ENCODE data around the gene ELP4. TPM values are rescaled to one million over a fixed set of nuclear protein-coding genes. Genes with fewer than 3 reads are reported as not detected.

The ELP4 gene
- total and polyA plus RNA-seq, 2 experiments from 2014 or later = 28.2 to 38.3 TPM

- Mint-ChIP-seq H3K9me3 (no peaks in the 10 kb centered on the region), H3K36me3 (ENCODE audit: low read depth) (peaks cover 7% of the 10 kb centered on the region; the same call in 2 of the 3 replicates), H3K27me3 (ENCODE audit: insufficient read depth, low read depth, poor library complexity) (peaks cover 1% of the 10 kb centered on the region), H3K4me1 (no peaks in the 10 kb centered on the region), H3K4me3 (no peak overlapping the region), H3K27ac (no peak overlapping the region)
- H3K27me3 ChIP-seq (ENCODE audit: insufficient read depth) = no peaks in the 10 kb centered on the region
- H2AFZ ChIP-seq = no peak overlapping the region
- H3K79me2 ChIP-seq (replicated peaks; ENCODE audit: insufficient read depth) = no peaks in the 10 kb centered on the region
- H3K4me2 ChIP-seq = no peak overlapping the region
- TF ChIP-seq CREB1 (CRISPR knock-in tag; IDR thresholded peaks at IDR 0.05; ENCODE audit: low read depth) = no peak
- no peak for TF ChIP-seq NANOG (IDR thresholded peaks at IDR 0.05; ENCODE audit: borderline replicate concordance)
- TF ChIP-seq, protein P1, sequence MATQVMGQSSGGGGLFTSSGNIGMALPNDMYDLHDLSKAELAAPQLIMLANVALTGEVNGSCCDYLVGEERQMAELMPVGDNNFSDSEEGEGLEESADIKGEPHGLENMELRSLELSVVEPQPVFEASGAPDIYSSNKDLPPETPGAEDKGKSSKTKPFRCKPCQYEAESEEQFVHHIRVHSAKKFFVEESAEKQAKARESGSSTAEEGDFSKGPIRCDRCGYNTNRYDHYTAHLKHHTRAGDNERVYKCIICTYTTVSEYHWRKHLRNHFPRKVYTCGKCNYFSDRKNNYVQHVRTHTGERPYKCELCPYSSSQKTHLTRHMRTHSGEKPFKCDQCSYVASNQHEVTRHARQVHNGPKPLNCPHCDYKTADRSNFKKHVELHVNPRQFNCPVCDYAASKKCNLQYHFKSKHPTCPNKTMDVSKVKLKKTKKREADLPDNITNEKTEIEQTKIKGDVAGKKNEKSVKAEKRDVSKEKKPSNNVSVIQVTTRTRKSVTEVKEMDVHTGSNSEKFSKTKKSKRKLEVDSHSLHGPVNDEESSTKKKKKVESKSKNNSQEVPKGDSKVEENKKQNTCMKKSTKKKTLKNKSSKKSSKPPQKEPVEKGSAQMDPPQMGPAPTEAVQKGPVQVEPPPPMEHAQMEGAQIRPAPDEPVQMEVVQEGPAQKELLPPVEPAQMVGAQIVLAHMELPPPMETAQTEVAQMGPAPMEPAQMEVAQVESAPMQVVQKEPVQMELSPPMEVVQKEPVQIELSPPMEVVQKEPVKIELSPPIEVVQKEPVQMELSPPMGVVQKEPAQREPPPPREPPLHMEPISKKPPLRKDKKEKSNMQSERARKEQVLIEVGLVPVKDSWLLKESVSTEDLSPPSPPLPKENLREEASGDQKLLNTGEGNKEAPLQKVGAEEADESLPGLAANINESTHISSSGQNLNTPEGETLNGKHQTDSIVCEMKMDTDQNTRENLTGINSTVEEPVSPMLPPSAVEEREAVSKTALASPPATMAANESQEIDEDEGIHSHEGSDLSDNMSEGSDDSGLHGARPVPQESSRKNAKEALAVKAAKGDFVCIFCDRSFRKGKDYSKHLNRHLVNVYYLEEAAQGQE (IDR thresholded peaks at IDR 0.05; ENCODE audit: unreplicated experiment) = no peak
- no peak for TF ChIP-seq EZH2 (IDR thresholded peaks at IDR 0.05; ENCODE audit: low read depth, unreplicated experiment)
- TF ChIP-seq ZNF462 (CRISPR knock-in tag; IDR thresholded peaks at IDR 0.05) = no peak
- TF ChIP-seq POLR2AphosphoS5 (IDR thresholded peaks at IDR 0.05; ENCODE audit: low read depth) = no peak
- TF ChIP-seq JUNB (IDR thresholded peaks at IDR 0.05; ENCODE audit: unreplicated experiment) = no peak
- TF ChIP-seq STAT1 (IDR thresholded peaks at IDR 0.05; ENCODE audit: unreplicated experiment) = no peak
- TF ChIP-seq ZNF114 (CRISPR knock-in tag; IDR thresholded peaks at IDR 0.05) = no peak
- no peak for TF ChIP-seq ZNF331 (CRISPR knock-in tag; IDR thresholded peaks at IDR 0.05; ENCODE audit: low read depth)
- TF ChIP-seq, protein P2, sequence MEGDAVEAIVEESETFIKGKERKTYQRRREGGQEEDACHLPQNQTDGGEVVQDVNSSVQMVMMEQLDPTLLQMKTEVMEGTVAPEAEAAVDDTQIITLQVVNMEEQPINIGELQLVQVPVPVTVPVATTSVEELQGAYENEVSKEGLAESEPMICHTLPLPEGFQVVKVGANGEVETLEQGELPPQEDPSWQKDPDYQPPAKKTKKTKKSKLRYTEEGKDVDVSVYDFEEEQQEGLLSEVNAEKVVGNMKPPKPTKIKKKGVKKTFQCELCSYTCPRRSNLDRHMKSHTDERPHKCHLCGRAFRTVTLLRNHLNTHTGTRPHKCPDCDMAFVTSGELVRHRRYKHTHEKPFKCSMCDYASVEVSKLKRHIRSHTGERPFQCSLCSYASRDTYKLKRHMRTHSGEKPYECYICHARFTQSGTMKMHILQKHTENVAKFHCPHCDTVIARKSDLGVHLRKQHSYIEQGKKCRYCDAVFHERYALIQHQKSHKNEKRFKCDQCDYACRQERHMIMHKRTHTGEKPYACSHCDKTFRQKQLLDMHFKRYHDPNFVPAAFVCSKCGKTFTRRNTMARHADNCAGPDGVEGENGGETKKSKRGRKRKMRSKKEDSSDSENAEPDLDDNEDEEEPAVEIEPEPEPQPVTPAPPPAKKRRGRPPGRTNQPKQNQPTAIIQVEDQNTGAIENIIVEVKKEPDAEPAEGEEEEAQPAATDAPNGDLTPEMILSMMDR (conservative IDR thresholded peaks at IDR 0.05; ENCODE audit: low read depth in 2 of 2) = no peak
- TF ChIP-seq, protein P3, sequence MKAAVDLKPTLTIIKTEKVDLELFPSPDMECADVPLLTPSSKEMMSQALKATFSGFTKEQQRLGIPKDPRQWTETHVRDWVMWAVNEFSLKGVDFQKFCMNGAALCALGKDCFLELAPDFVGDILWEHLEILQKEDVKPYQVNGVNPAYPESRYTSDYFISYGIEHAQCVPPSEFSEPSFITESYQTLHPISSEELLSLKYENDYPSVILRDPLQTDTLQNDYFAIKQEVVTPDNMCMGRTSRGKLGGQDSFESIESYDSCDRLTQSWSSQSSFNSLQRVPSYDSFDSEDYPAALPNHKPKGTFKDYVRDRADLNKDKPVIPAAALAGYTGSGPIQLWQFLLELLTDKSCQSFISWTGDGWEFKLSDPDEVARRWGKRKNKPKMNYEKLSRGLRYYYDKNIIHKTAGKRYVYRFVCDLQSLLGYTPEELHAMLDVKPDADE (IDR thresholded peaks at IDR 0.05) = no peak
- no peak for TF ChIP-seq EZH2phosphoT487 (IDR thresholded peaks at IDR 0.05; ENCODE audit: unreplicated experiment)
- no peaks in the 10 kb centered on the region for H3K36me3 ChIP-seq (ENCODE audit: insufficient read depth)
- no peak overlapping the region for H3K4me3 ChIP-seq
- no peaks in the 10 kb centered on the region for H3K4me1 ChIP-seq (ENCODE audit: insufficient read depth)
- no peaks in the 10 kb centered on the region for H3F3A ChIP-seq (replicated peaks; ENCODE audit: low read depth)
- H4K20me1 ChIP-seq (replicated peaks; ENCODE audit: insufficient read depth) = no peaks in the 10 kb centered on the region
- no peak overlapping the region for H3K27ac ChIP-seq (ENCODE audit: low read depth)
- no peak for ATAC-seq
- H3K9me2 ChIP-seq (ENCODE audit: insufficient read depth) = no peaks in the 10 kb centered on the region
- DNase-seq (ENCODE audit: low spot score) = no peak
Observed at GRCh38 chr11:31529189-31529588, 19.6 kb downstream of the ELP4 start.
